ENCODE results near the gene DYNLRB2.

DNA sequence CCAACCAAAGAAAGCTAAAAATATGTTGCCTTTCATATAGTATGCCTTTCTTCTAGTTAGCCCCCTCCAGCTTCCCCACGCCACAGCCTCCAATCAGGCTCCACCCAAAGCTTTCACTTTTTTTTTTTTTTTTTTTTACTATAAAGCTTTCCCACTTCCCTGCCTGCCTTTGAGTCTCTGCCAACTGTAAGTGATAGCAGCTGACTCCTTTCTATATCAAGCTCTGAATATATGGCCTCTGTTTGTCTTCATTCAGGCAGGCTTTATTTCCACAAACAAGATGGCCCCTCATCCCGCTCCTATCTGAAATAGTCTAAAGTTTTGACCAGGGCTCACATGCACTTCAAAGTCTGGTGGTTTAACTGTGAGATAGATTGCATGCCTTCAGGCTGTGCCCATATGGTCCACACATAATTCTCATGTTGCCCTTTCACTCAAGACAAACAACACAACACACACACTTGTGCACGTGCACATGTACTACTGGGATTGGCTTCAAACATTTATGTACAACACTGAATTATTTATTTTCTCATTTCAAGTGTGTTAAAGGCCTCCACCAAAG, 39.8 kb upstream of the DYNLRB2 start:
- TF ChIP-seq, protein P1, sequence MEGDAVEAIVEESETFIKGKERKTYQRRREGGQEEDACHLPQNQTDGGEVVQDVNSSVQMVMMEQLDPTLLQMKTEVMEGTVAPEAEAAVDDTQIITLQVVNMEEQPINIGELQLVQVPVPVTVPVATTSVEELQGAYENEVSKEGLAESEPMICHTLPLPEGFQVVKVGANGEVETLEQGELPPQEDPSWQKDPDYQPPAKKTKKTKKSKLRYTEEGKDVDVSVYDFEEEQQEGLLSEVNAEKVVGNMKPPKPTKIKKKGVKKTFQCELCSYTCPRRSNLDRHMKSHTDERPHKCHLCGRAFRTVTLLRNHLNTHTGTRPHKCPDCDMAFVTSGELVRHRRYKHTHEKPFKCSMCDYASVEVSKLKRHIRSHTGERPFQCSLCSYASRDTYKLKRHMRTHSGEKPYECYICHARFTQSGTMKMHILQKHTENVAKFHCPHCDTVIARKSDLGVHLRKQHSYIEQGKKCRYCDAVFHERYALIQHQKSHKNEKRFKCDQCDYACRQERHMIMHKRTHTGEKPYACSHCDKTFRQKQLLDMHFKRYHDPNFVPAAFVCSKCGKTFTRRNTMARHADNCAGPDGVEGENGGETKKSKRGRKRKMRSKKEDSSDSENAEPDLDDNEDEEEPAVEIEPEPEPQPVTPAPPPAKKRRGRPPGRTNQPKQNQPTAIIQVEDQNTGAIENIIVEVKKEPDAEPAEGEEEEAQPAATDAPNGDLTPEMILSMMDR (IDR thresholded peaks at IDR 0.05; ENCODE audit: low read depth, low read length, missing input control): no peak
- TF ChIP-seq, protein P2, sequence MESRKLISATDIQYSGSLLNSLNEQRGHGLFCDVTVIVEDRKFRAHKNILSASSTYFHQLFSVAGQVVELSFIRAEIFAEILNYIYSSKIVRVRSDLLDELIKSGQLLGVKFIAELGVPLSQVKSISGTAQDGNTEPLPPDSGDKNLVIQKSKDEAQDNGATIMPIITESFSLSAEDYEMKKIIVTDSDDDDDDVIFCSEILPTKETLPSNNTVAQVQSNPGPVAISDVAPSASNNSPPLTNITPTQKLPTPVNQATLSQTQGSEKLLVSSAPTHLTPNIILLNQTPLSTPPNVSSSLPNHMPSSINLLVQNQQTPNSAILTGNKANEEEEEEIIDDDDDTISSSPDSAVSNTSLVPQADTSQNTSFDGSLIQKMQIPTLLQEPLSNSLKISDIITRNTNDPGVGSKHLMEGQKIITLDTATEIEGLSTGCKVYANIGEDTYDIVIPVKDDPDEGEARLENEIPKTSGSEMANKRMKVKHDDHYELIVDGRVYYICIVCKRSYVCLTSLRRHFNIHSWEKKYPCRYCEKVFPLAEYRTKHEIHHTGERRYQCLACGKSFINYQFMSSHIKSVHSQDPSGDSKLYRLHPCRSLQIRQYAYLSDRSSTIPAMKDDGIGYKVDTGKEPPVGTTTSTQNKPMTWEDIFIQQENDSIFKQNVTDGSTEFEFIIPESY (IDR thresholded peaks at IDR 0.05): no peak
- TF ChIP-seq TAF1 (conservative IDR thresholded peaks at IDR 0.05) (no peak), HNF4A (conservative IDR thresholded peaks at IDR 0.05) (no peak), RAD21 (IDR thresholded peaks at IDR 0.05) (no peak), GABPA (IDR thresholded peaks at IDR 0.05 in 1 of 2, conservative IDR thresholded peaks at IDR 0.05 in 1 of 2) (no peak)
- TF ChIP-seq, protein P3, sequence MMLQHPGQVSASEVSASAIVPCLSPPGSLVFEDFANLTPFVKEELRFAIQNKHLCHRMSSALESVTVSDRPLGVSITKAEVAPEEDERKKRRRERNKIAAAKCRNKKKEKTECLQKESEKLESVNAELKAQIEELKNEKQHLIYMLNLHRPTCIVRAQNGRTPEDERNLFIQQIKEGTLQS (IDR thresholded peaks at IDR 0.05): no peak
